ENCODE data around the gene PDE3B. TPM values are rescaled to one million over a fixed set of nuclear protein-coding genes. Genes with fewer than 3 reads are reported as not detected.

Gene PDE3B
- total and polyA plus RNA-seq, 2 of the 4 experiments (the other 2 are of a cell fraction): 0.21 to 1.3 TPM

DNA sequence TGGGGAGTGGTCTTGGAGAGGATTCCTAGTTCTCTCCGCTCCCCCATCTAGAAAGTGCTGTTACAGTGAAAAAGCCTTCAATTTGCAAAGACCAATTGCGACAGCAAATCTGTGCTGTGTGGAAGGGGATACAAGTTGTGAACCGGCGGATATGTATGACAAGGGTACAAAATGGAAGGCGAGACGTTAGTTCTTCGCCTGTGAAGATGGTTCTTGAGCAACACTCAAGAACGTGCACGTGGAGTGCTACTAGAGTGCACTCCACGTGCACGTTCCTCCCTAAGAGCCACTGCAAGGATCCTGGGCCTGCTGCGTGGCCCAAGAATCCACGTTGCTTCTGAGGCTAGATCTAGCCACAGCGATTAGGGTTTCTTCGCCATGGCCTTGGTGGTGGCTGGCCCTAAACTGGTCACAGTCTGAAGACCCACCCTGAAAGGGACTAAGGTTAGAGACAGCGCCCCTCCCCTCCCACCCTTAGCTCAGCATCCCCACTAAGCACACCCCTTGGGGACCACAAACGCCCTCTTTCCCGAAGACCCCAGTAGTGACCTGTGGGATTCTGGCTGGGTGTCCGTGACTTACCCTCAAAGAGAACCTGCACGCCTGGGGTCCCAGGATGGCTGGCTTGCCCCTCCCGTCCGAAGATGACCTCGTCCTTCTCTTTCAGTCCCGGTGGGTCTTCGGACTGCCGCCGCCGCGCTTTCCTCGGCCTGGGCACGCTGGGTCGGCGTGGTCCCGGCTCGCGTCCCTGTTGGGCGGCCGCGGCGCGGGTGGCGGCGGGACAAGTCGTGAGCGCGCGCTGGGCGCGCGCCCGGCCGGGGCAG, 519 bp upstream of the PDE3B start:
- Histone ChIP-seq H3K9me1 (ENCODE audit: insufficient read depth, low read length) (no peaks in the 10 kb centered on the region), H4K8ac (ENCODE audit: low read depth in 2 of 2, low read length in 2 of 2) (peak overlapping the region in 1 of 2 experiments; percentile 87; a peak in 3 of 4 replicates), H2BK20ac (ENCODE audit: low read depth, low read length) (no peak overlapping the region), H3K9ac (ENCODE audit: low read depth, low read length) (peak overlapping the region; percentile 79), H2AK5ac (ENCODE audit: low read depth, low read length) (no peak overlapping the region), H3K18ac (ENCODE audit: low read depth, low read length) (no peak overlapping the region; the same call in 1 of the 2 replicates), H3K27ac (ENCODE audit: insufficient read depth, low read length) (peak overlapping the region; percentile 67; the same call in 1 of the 2 replicates), H3K56ac (ENCODE audit: extremely low read depth, insufficient read depth, low read length) (no peak overlapping the region), H3K4ac (ENCODE audit: low read depth, low read length) (no peak overlapping the region), H2BK15ac (ENCODE audit: low read depth, low read length) (no peak overlapping the region), H3K4me3 (ENCODE audit: insufficient read depth, low read depth, low read length) (peak overlapping the region; percentile 56), H3K79me1 (ENCODE audit: low read depth in 1 of 2, low read length in 2 of 2) (no peaks in the 10 kb centered on the region), H2AFZ (replicated peaks; ENCODE audit: low read length, poor library complexity) (peak overlapping the region; percentile 96), H2BK5ac (ENCODE audit: low read depth, low read length, poor library complexity, severe bottlenecking) (no peak overlapping the region), H3K4me1 (ENCODE audit: control insufficient read depth, insufficient read depth, low read length) (no peaks in the 10 kb centered on the region), H3K23ac (ENCODE audit: low read depth, low read length) (no peak overlapping the region), H3K36me3 (ENCODE audit: control insufficient read depth, insufficient read depth, low read length) (no peaks in the 10 kb centered on the region), H4K20me1 (ENCODE audit: insufficient read depth, low read length) (no peaks in the 10 kb centered on the region), H3K27me3 (ENCODE audit: control insufficient read depth, insufficient read depth, low read length) (peaks cover 2% of the 10 kb centered on the region), H3K14ac (replicated peaks; ENCODE audit: low read depth, low read length) (no peak overlapping the region), H2BK120ac (ENCODE audit: low read depth, low read length) (no peak overlapping the region), H3K9me3 (ENCODE audit: control insufficient read depth, insufficient read depth, low read length) (no peaks in the 10 kb centered on the region), H4K91ac (ENCODE audit: insufficient read depth, low read depth, low read length) (no peak overlapping the region), H3K4me2 (ENCODE audit: low read depth, low read length) (peak overlapping the region; percentile 95), H2AK9ac (replicated peaks; ENCODE audit: low read depth, low read length, poor library complexity) (no peak overlapping the region), H4K5ac (ENCODE audit: low read depth, low read length) (no peak overlapping the region)
- WGBS, 2 experiments (ENCODE audit: extremely low coverage in 2 of 2, insufficient read length in 1 of 2): 35% methylated on average over 31 of the region's 52 CpGs; no CpG with 5 or more reads in 1 of the 2 experiments
- ATAC-seq (ENCODE audit: low read depth) (no peak), DNase-seq (no peak)
- POLR2A ChIA-PET (ENCODE audit: unreplicated experiment): no interaction called here
- dilution Hi-C loops (cut with HindIII; ENCODE audit: low sequenced_read_pairs, unreplicated experiment) (no loop called here), in situ Hi-C loops (cut with MboI; ENCODE audit: low sequenced_read_pairs) (no loop called here), intact Hi-C loops (cut with micrococcal nuclease) (loop anchor here (5.0 to 10.0 kb wide), 2 partner anchors 101 to 262 kb away; no protein-coding TSS in a partner anchor)
- TF ChIP-seq CHD1 (IDR thresholded peaks at IDR 0.05; ENCODE audit: low read depth, low read length) (no peak), SMC3 (IDR thresholded peaks at IDR 0.05; ENCODE audit: low read depth, low read length) (no peak), RCOR1 (IDR thresholded peaks at IDR 0.05; ENCODE audit: insufficient replicate concordance, low read length) (no peak)
- TF ChIP-seq, protein P1, sequence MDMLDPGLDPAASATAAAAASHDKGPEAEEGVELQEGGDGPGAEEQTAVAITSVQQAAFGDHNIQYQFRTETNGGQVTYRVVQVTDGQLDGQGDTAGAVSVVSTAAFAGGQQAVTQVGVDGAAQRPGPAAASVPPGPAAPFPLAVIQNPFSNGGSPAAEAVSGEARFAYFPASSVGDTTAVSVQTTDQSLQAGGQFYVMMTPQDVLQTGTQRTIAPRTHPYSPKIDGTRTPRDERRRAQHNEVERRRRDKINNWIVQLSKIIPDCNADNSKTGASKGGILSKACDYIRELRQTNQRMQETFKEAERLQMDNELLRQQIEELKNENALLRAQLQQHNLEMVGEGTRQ (IDR thresholded peaks at IDR 0.05; ENCODE audit: low read depth, low read length): no peak
- TF ChIP-seq, protein P2, sequence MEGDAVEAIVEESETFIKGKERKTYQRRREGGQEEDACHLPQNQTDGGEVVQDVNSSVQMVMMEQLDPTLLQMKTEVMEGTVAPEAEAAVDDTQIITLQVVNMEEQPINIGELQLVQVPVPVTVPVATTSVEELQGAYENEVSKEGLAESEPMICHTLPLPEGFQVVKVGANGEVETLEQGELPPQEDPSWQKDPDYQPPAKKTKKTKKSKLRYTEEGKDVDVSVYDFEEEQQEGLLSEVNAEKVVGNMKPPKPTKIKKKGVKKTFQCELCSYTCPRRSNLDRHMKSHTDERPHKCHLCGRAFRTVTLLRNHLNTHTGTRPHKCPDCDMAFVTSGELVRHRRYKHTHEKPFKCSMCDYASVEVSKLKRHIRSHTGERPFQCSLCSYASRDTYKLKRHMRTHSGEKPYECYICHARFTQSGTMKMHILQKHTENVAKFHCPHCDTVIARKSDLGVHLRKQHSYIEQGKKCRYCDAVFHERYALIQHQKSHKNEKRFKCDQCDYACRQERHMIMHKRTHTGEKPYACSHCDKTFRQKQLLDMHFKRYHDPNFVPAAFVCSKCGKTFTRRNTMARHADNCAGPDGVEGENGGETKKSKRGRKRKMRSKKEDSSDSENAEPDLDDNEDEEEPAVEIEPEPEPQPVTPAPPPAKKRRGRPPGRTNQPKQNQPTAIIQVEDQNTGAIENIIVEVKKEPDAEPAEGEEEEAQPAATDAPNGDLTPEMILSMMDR (conservative IDR thresholded peaks at IDR 0.05; ENCODE audit: low read depth, low read length): no peak
- CTCF ChIA-PET: interaction anchor here (0.5 kb wide), 1 partner anchor 1008 kb away, joined by 3 read pairs; no protein-coding TSS in a partner anchor
- no TSS peak for BruUV-seq (replicated peaks)

All from IMR-90 (cell line).